Stimulated activated CD8-positive, alpha-beta memory T cell treated with anti-CD3 and anti-CD28 coated beads, Interleukin-12 subunit alpha, Interleukin-12 subunit beta, amount 100 ng/mL, for 4 hours (primary cell): ENCODE results near the gene RYR1.
"Not testable (repeated sequence)": the region's sequence is repeated elsewhere in the genome, so short reads cannot be mapped to it uniquely, and the experiment has no call there.

ENCODE experiments used
- DNase-seq: peaks from one replicate; pipeline ENCODE4 v3.0.0-alpha.2; 2020; ENCODE audit warnings: low read depth

Gene RYR1

GRCh38 chr19:38457690-38458405, 24.4 kb downstream of the RYR1 start:
- no peak for DNase-seq

GRCh38 chr19:38458991-38459390, 25.5 kb downstream of the RYR1 start:
- DNase-seq = no peak

DNA sequence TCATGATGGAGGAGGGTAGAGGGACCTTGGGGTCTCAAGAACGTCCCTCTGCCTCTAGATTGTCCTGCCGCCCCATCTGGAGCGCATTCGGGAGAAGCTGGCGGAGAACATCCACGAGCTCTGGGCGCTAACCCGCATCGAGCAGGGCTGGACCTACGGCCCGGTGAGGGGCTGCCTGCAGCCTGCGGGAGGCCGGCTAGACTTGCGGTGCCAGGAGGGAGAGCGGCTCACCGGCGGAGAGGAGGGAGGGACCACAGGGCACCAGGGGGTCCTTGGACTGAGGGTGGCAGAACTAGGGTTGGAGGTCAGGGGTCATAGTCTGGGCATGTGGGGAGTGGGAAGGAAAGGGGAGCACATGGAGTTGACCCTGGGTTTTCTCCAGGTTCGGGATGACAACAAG, 29.9 kb downstream of the RYR1 start:
- DNase-seq = no peak

- no peak for DNase-seq
Measured at GRCh38 chr19:38464421-38465082, 31.1 kb downstream of the RYR1 start.

DNA sequence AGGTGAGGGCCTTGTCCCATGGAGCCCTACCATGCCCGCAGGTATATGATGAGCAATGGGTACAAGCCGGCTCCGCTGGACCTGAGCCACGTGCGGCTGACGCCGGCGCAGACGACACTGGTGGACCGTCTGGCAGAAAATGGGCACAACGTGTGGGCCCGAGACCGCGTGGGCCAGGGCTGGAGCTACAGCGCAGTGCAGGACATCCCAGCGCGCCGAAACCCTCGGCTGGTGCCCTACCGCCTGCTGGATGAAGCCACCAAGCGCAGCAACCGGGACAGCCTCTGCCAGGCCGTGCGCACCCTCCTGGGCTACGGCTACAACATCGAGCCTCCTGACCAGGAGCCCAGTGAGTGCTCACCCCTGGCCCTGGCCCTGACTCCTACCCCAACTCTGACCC, 32.6 kb downstream of the RYR1 start:
- DNase-seq = no peak

GRCh38 chr19:38467541-38468525, 34.3 kb downstream of the RYR1 start:
- no peak for DNase-seq

GRCh38 chr19:38469151-38469550, 35.7 kb downstream of the RYR1 start:
- no peak for DNase-seq

GRCh38 chr19:38470788-38471480, 37.4 kb downstream of the RYR1 start:
- DNase-seq = no peak

GRCh38 chr19:38472725-38473124, 39.2 kb downstream of the RYR1 start:
- not testable (repeated sequence) for DNase-seq

GRCh38 chr19:38473201-38473600, 39.7 kb downstream of the RYR1 start:
- DNase-seq = no peak

- DNase-seq = no peak
Measured at GRCh38 chr19:38475176-38475575, 41.7 kb downstream of the RYR1 start.

GRCh38 chr19:38478273-38478971, 44.9 kb downstream of the RYR1 start:
- DNase-seq = no peak

- DNase-seq = no peak
Measured at GRCh38 chr19:38482496-38482895, 49.0 kb downstream of the RYR1 start.

DNA sequence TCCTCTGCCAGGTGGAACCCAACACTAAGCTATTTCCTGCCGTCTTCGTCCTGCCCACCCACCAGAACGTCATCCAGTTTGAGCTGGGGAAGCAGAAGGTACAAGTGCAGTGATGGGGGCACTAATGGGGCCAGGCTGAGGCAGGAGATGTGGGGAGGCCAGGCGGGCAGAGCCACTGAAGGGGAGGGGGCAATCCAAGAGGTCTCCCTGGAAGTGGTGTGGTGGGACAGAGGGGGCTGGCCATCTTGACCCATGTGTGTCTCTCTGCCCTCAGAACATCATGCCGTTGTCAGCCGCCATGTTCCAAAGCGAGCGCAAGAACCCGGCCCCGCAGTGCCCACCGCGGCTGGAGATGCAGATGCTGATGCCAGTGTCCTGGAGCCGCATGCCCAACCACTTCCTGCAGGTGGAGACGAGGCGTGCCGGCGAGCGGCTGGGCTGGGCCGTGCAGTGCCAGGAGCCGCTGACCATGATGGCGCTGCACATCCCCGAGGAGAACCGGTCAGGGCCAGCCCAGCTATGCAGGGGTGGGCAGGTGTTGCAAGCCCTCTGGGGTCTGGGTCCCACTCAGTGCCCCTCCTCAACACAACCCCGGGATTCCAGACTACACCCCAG, 49.6 kb downstream of the RYR1 start:
- DNase-seq = no peak

GRCh38 chr19:38484747-38485146, 51.3 kb downstream of the RYR1 start:
- no peak for DNase-seq

DNA sequence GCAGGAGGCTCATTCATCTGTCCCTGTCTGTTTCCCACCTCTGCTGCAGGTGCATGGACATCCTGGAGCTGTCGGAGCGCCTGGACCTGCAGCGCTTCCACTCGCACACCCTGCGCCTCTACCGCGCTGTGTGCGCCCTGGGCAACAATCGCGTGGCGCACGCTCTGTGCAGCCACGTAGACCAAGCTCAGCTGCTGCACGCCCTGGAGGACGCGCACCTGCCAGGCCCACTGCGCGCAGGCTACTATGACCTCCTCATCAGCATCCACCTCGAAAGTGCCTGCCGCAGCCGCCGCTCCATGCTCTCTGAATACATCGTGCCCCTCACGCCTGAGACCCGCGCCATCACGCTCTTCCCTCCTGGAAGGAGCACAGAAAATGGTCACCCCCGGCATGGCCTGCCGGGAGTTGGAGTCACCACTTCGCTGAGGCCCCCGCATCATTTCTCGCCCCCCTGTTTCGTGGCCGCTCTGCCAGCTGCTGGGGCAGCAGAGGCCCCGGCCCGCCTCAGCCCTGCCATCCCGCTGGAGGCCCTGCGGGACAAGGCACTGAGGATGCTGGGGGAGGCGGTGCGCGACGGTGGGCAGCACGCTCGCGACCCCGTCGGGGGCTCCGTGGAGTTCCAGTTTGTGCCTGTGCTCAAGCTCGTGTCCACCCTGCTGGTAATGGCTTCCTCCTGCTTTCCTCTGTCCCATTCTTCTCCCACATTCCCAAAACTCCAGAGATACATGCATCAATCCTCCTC, 52.2 kb downstream of the RYR1 start:
- DNase-seq = no peak

DNA sequence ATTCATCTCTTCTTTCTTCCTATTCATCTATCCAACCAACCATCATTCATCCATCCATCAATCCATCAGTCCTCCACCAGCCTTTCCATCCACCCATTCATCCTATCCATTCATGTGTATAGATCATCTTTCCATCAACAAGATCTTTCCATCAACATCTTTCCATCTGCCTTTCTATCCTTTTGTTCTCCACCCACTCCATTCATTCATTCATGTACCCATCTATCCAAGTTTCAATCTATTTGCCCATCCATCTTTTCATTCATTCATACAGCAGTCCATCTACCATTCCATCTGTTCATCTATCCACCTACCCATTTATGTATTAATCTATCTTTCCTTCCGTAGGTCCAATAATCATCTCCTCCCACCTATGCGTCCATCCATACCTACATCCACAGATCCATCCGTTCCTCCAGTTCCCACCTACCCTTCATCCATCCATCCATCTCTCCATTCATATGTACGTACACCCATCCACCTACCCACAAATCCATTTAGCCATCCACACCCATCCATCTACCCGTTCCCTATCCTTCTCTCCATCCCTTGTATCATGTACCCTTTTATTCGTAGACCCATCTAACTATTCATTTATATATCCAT, 53.3 kb downstream of the RYR1 start:
- DNase-seq = no peak

DNA sequence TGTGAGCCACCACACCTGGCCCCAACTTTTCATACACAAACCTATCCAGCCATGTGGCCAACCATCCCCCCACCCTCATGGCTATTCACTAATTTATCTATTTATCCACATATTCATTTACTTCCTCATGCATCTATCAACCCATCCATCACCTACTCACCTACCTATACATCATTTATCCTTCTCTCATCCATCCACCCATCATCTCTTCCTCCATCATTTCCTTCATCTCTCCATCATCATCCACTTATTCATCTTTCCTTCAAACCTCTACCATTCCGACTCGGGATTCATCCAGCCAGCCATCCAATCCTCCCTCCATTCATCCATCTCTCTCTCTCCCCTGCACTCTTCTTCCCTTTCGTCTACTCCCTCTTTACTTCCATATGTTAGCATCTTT, 54.6 kb downstream of the RYR1 start:
- DNase-seq = no peak

DNA sequence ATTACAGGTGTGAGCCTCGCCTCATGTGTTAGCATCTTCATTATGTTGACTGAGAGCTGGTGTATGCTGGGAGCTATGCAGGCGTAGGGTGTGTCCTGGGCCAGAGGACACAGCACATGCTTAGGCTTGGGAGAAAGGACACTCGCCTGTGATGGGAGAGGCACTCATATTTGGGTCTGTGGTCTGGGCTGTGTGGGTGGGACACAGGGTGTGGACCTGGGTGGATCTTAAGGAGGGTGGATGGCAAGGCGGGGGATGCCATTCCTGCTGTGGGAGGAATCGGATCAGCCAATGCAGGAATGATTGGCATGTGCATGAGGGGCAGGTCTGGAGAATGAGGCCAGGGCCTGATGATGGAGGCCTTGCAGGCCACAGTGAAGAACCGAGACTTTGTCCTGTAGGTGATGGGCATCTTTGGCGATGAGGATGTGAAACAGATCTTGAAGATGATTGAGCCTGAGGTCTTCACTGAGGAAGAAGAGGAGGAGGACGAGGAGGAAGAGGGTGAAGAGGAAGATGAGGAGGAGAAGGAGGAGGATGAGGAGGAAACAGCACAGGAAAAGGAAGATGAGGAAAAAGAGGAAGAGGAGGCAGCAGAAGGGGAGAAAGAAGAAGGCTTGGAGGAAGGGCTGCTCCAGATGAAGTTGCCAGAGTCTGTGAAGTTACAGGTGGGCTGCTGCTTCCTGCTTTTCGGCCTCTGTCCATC, 55.4 kb downstream of the RYR1 start:
- no peak for DNase-seq
